Neural cell (in vitro differentiated cells): Measurements from ENCODE around the gene NECTIN3. TPM values are rescaled to one million over a fixed set of nuclear protein-coding genes. Genes with fewer than 3 reads are reported as not detected.

Experiments
- H2AFZ ChIP-seq: fragments of 200-600, 300-800 bp; sonication (generic), shearing (Covaris generic); 2 replicates; pipeline ENCODE4 v1.6.0; 2014; ENCODE audit warnings: low read depth, mild to moderate bottlenecking, antibody characterized with exemption, low read length, moderate library complexity
- H3F3A ChIP-seq: fragments of 200-600 bp; shearing (Covaris generic); 2 replicates; pipeline ENCODE4 v1.6.1; 2016; ENCODE audit warnings: mild to moderate bottlenecking, moderate library complexity, mixed read lengths, antibody characterized with exemption, low read length; ENCODE audit not compliant: insufficient read depth, poor library complexity, severe bottlenecking
- H3K27ac ChIP-seq: fragments of 200-600, 300-800 bp; sonication (generic), shearing (Covaris generic); 2 replicates; pipeline ENCODE4 v1.5.1; 2014; ENCODE audit warnings: mild to moderate bottlenecking, low read length, moderate library complexity
- H3K27me3 ChIP-seq: fragments of 300-800, 200-600 bp; sonication (generic), shearing (Covaris generic); 2 replicates; pipeline ENCODE4 v1.6.0; 2014; ENCODE audit warnings: mild to moderate bottlenecking, low read depth, low read length, moderate library complexity; ENCODE audit not compliant: insufficient read depth
- H3K36me3 ChIP-seq: fragments of 300-800, 200-600 bp; sonication (generic), shearing (Covaris generic); 2 replicates; pipeline ENCODE4 v1.5.1; 2014; ENCODE audit warnings: mild to moderate bottlenecking, antibody characterized with exemption, low read length, moderate library complexity; ENCODE audit not compliant: insufficient read depth
- H3K4me2 ChIP-seq: fragments of 300-800, 200-600 bp; sonication (generic), shearing (Covaris generic); 2 replicates; pipeline ENCODE4 v1.6.0; 2014; ENCODE audit warnings: mild to moderate bottlenecking, low read length
- H3K4me3 ChIP-seq: fragments of 300-800, 200-600 bp; sonication (generic), shearing (Covaris generic); 2 replicates; pipeline ENCODE4 v1.5.1; 2014; ENCODE audit warnings: mild to moderate bottlenecking, low read length, moderate library complexity
- H3K79me2 ChIP-seq: fragments of 200-600 bp; shearing (Covaris generic); replicated peaks from 2 replicates; pipeline ENCODE4 v1.6.0; 2014; ENCODE audit warnings: mild to moderate bottlenecking, low read length, moderate library complexity; ENCODE audit not compliant: insufficient read depth
- H3K9ac ChIP-seq: fragments of 300-800, 200-600 bp; sonication (generic), shearing (Covaris generic); 2 replicates; pipeline ENCODE4 v1.6.1; 2016; ENCODE audit warnings: mild to moderate bottlenecking, low read length, mixed read lengths
- H3K9me2 ChIP-seq: fragments of 200-600 bp; shearing (Covaris generic); 2 replicates; pipeline ENCODE4 v1.6.1; 2016; ENCODE audit warnings: mild to moderate bottlenecking, low read length, mixed read lengths; ENCODE audit not compliant: insufficient read depth
- H3K9me3 ChIP-seq: fragments of 200-600, 300-800 bp; sonication (generic), shearing (Covaris generic); 2 replicates; pipeline ENCODE4 v1.6.1; 2016; ENCODE audit warnings: mild to moderate bottlenecking, mixed run types, low read length, moderate library complexity, mixed read lengths
- H4K20me1 ChIP-seq: fragments of 200-600 bp; shearing (Covaris generic); 2 replicates; pipeline ENCODE4 v1.6.1; 2016; ENCODE audit warnings: mild to moderate bottlenecking, mixed run types; ENCODE audit not compliant: insufficient read depth
- CTCF ChIP-seq: fragments of 450-650 bp; IDR thresholded peaks from 2 replicates; pipeline ENCODE4 v1.5.1; 2014; ENCODE audit warnings: antibody characterized with exemption, mild to moderate bottlenecking, moderate library complexity; ENCODE audit not compliant: poor library complexity, severe bottlenecking
- EP300 ChIP-seq: fragments of 450-650 bp; conservative IDR thresholded peaks from 2 replicates; pipeline ENCODE4 v1.6.1; 2014; ENCODE audit warnings: antibody characterized with exemption, mild to moderate bottlenecking, moderate library complexity; ENCODE audit not compliant: poor library complexity, severe bottlenecking
- EZH2 ChIP-seq: fragments of 200-600, 300-800 bp; shearing (Covaris generic), sonication (generic); IDR thresholded peaks from 2 replicates; pipeline ENCODE4 v1.6.1; 2014; ENCODE audit warnings: antibody characterized with exemption, low read length, borderline replicate concordance, mild to moderate bottlenecking; ENCODE audit not compliant: insufficient read depth, poor library complexity, severe bottlenecking
- MXI1 ChIP-seq: fragments of 450-650 bp; conservative IDR thresholded peaks from 2 replicates; pipeline ENCODE4 v1.6.1; 2014; ENCODE audit warnings: antibody characterized with exemption, mild to moderate bottlenecking; ENCODE audit not compliant: poor library complexity, severe bottlenecking
- POLR2AphosphoS5 ChIP-seq: IDR thresholded peaks from 2 replicates; pipeline ENCODE4 v1.6.1; 2012
- RAD21 ChIP-seq: fragments of 450-650 bp; conservative IDR thresholded peaks from 2 replicates; pipeline ENCODE4 v1.6.1; 2014; ENCODE audit warnings: antibody characterized with exemption, mild to moderate bottlenecking, moderate library complexity
- REST ChIP-seq: IDR thresholded peaks from 2 replicates; pipeline ENCODE4 v1.6.1; 2012; ENCODE audit warnings: borderline replicate concordance
- SMC3 ChIP-seq: fragments of 450-650 bp; conservative IDR thresholded peaks from 2 replicates; pipeline ENCODE4 v1.6.1; 2014; ENCODE audit warnings: antibody characterized with exemption, mild to moderate bottlenecking, moderate library complexity; ENCODE audit not compliant: poor library complexity
- TAF1 ChIP-seq: IDR thresholded peaks from 2 replicates; pipeline ENCODE4 v1.6.1; 2012; ENCODE audit warnings: low read depth
- polyA plus RNA-seq: library from polyadenylated mRNA; depleted of rRNA; stranded (reverse); fragments of >200 nt; gene quantifications from 2 replicates; pipeline ENCODE4 v1.2.3, GENCODE V29; 2014

Gene NECTIN3
- polyA plus RNA-seq, 1 donor from 2014 or later: 2.4 TPM

GRCh38 chr3:111197485-111197884, 125.9 kb downstream of the NECTIN3 start:
- H3K4me3 ChIP-seq: no peak overlapping the region
- no peaks in the 10 kb centered on the region for H3K9me2 ChIP-seq
- H3K9ac ChIP-seq: no peak overlapping the region
- H2AFZ ChIP-seq: no peak overlapping the region
- no peaks in the 10 kb centered on the region for H3K79me2 ChIP-seq
- H4K20me1 ChIP-seq: no peaks in the 10 kb centered on the region
- H3K36me3 ChIP-seq: no peaks in the 10 kb centered on the region
- no peaks in the 10 kb centered on the region for H3K27me3 ChIP-seq
- H3K9me3 ChIP-seq: no peaks in the 10 kb centered on the region
- H3K4me2 ChIP-seq: no peak overlapping the region
- no peaks in the 10 kb centered on the region for H3F3A ChIP-seq
- no peak overlapping the region for H3K27ac ChIP-seq
- TF ChIP-seq TAF1: no peak

- Histone ChIP-seq H3K27me3 (no peaks in the 10 kb centered on the region), H4K20me1 (no peaks in the 10 kb centered on the region), H3K36me3 (no peaks in the 10 kb centered on the region), H3K9me3 (no peaks in the 10 kb centered on the region), H2AFZ (no peak overlapping the region), H3K27ac (no peak overlapping the region), H3K4me3 (no peak overlapping the region), H3K9me2 (no peaks in the 10 kb centered on the region), H3K79me2 (no peaks in the 10 kb centered on the region), H3F3A (no peaks in the 10 kb centered on the region), H3K4me2 (no peak overlapping the region), H3K9ac (no peak overlapping the region)
- TF ChIP-seq REST (no peak), TAF1 (no peak), MXI1 (no peak), CTCF (no peak), EZH2 (no peak), EP300 (no peak), RAD21 (no peak), POLR2AphosphoS5 (no peak), SMC3 (no peak)
These were observed 128.4 kb downstream of the NECTIN3 start for GRCh38 chr3:111200027-111200426.
